ENCODE results near the gene NACAD.
"Not testable (repeated sequence)": the region's sequence is repeated elsewhere in the genome, so short reads cannot be mapped to it uniquely, and the experiment has no call there.

Gene NACAD

DNA sequence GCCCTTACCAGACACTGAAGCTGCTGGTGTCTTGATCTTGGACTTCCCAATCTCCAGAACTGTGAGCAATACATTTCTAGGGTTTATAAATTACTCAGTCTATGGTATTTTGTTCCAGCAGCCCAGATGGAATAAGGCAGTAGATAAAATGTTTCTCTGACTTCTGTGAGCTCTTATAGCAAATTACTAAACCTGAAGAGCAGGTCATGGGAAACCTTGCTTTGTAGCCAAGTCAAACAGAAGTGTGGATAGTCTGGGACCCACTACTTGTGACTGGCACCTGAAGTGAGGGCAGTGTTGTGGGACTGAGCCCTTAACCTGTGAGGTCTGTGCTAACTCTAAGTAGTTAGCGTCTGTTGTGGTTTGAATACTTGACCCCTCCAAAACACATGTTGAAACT lies 27.3 kb upstream of the NACAD start:
- Histone ChIP-seq H3K4me2 (ENCODE audit: low read length) (no peak overlapping the region), H3K4me3 (ENCODE audit: low read length) (no peak overlapping the region), H3K9me3 (ENCODE audit: control insufficient read depth, insufficient read depth, low read length) (no peaks in the 10 kb centered on the region), H3F3A (ENCODE audit: control insufficient read depth, insufficient read depth) (peaks cover 10% of the 10 kb centered on the region; the same call in 1 of the 2 replicates), H3K36me3 (ENCODE audit: control insufficient read depth, low read length) (peaks cover 4% of the 10 kb centered on the region), H3K4me1 (ENCODE audit: control insufficient read depth, low read length) (peaks cover 32% of the 10 kb centered on the region), H3K27me3 (ENCODE audit: control insufficient read depth, low read length) (no peaks in the 10 kb centered on the region), H3K79me2 (ENCODE audit: control insufficient read depth, low read length) (peaks cover 10% of the 10 kb centered on the region), H3K27ac (ENCODE audit: low read depth, low read length) (no peak overlapping the region), H3K9me2 (replicated peaks; ENCODE audit: control insufficient read depth, low read length) (no peaks in the 10 kb centered on the region), H4K20me1 (ENCODE audit: control insufficient read depth, insufficient read depth, low read depth, low read length) (no peaks in the 10 kb centered on the region)
- TF ChIP-seq, protein P1, sequence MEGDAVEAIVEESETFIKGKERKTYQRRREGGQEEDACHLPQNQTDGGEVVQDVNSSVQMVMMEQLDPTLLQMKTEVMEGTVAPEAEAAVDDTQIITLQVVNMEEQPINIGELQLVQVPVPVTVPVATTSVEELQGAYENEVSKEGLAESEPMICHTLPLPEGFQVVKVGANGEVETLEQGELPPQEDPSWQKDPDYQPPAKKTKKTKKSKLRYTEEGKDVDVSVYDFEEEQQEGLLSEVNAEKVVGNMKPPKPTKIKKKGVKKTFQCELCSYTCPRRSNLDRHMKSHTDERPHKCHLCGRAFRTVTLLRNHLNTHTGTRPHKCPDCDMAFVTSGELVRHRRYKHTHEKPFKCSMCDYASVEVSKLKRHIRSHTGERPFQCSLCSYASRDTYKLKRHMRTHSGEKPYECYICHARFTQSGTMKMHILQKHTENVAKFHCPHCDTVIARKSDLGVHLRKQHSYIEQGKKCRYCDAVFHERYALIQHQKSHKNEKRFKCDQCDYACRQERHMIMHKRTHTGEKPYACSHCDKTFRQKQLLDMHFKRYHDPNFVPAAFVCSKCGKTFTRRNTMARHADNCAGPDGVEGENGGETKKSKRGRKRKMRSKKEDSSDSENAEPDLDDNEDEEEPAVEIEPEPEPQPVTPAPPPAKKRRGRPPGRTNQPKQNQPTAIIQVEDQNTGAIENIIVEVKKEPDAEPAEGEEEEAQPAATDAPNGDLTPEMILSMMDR (IDR thresholded peaks at IDR 0.05; ENCODE audit: low read depth, low read length, poor library complexity, severe bottlenecking), result no peak
- TF ChIP-seq EZH2phosphoT487 (IDR thresholded peaks at IDR 0.05; ENCODE audit: borderline replicate concordance, low read length), result no peak

DNA sequence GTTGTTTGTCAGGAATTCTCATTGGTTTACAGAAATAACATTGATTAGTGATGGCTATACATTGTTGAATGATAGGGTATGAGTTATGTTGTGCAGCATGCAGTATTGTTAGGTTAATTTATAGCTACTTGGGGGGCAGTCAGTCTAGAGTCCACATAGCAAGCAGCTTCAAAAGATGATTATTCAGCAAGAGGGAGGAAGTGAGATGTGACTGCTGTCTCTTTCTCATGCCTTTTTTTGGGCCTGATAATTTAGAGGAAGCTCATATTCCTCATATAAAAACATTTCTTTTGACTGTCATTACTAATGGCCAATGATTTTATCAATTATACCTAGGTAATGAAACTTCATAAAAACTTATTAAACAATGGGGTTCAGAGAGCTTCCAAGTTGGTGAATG lies 26.2 kb upstream of the NACAD start:
- H3K4me3 ChIP-seq (ENCODE audit: low read length), result no peak overlapping the region
- TF ChIP-seq, protein P1 (IDR thresholded peaks at IDR 0.05; ENCODE audit: low read depth, low read length, poor library complexity, severe bottlenecking), result no peak
- no peak for TF ChIP-seq EZH2phosphoT487 (IDR thresholded peaks at IDR 0.05; ENCODE audit: borderline replicate concordance, low read length)
- H3K36me3 ChIP-seq (ENCODE audit: control insufficient read depth, low read length), result peaks cover 13% of the 10 kb centered on the region
- no peaks in the 10 kb centered on the region for H3K9me3 ChIP-seq (ENCODE audit: control insufficient read depth, insufficient read depth, low read length)
- peaks cover 10% of the 10 kb centered on the region; the same call in 1 of the 2 replicates for H3F3A ChIP-seq (ENCODE audit: control insufficient read depth, insufficient read depth)
- peaks cover 39% of the 10 kb centered on the region for H3K4me1 ChIP-seq (ENCODE audit: control insufficient read depth, low read length)
- H3K4me2 ChIP-seq (ENCODE audit: low read length), result peak overlapping the region; percentile 22; the same call in 1 of the 2 replicates
- peaks cover 4% of the 10 kb centered on the region; the same call in 1 of the 2 replicates for H4K20me1 ChIP-seq (ENCODE audit: control insufficient read depth, insufficient read depth, low read depth, low read length)
- H3K27me3 ChIP-seq (ENCODE audit: control insufficient read depth, low read length), result no peaks in the 10 kb centered on the region
- H3K27ac ChIP-seq (ENCODE audit: low read depth, low read length), result no peak overlapping the region
- no peaks in the 10 kb centered on the region for H3K9me2 ChIP-seq (replicated peaks; ENCODE audit: control insufficient read depth, low read length)
- H3K79me2 ChIP-seq (ENCODE audit: control insufficient read depth, low read length), result peaks cover 21% of the 10 kb centered on the region

DNA sequence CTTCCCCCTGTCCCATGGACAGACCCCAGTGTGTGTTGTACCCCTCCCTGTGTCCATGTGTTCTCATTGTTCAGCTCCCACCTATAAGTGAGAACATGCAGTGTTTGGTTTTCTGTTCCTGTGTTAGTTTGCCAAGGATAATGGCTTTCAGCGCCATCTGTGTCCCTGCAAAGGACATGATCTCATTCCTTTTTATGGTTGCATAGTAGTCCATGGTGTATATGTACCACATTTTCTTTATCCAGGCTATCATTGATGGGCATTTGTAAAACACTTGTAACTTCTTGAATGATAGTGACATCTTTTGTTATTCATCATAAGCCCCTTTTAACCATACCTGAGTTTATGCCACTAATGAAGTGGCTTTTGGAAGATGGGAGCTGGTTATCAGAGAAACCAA lies 25.5 kb upstream of the NACAD start:
- not testable (repeated sequence) for H3K4me2 ChIP-seq (ENCODE audit: low read length); H3F3A ChIP-seq (ENCODE audit: control insufficient read depth, insufficient read depth); H3K9me3 ChIP-seq (ENCODE audit: control insufficient read depth, insufficient read depth, low read length); H3K9me2 ChIP-seq (replicated peaks; ENCODE audit: control insufficient read depth, low read length); H4K20me1 ChIP-seq (ENCODE audit: control insufficient read depth, insufficient read depth, low read depth, low read length); H3K27me3 ChIP-seq (ENCODE audit: control insufficient read depth, low read length); H3K4me3 ChIP-seq (ENCODE audit: low read length); H3K27ac ChIP-seq (ENCODE audit: low read depth, low read length)
- Histone ChIP-seq H3K79me2 (ENCODE audit: control insufficient read depth, low read length) (peaks cover 28% of the 10 kb centered on the region), H3K36me3 (ENCODE audit: control insufficient read depth, low read length) (peaks cover 20% of the 10 kb centered on the region), H3K4me1 (ENCODE audit: control insufficient read depth, low read length) (peaks cover 44% of the 10 kb centered on the region)

DNA sequence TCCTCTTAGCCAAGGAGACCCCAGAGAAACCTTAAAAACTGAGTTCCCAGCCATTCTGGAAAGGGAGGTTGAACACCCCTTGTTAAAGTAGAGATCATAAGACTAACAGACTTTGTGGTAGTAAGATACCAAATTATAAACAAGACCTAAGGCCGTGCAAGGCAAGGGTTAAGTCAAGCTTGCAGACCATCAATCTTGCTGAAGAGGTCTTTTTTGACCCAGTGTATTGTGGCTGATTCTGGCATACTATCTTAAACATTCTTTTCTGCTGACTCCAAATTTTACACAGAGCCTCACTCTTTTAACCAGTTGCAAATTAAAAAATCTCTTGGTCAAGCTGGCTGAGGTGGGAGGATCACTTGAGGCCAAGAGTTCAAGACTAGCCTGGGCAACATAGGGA lies 23.9 kb upstream of the NACAD start:
- Histone ChIP-seq H3K4me1 (ENCODE audit: control insufficient read depth, low read length) (peaks cover 48% of the 10 kb centered on the region), H3K4me2 (ENCODE audit: low read length) (peak overlapping the region; percentile 71), H3K9me2 (replicated peaks; ENCODE audit: control insufficient read depth, low read length) (no peaks in the 10 kb centered on the region), H3K36me3 (ENCODE audit: control insufficient read depth, low read length) (peaks cover 36% of the 10 kb centered on the region), H3K9me3 (ENCODE audit: control insufficient read depth, insufficient read depth, low read length) (no peaks in the 10 kb centered on the region), H4K20me1 (ENCODE audit: control insufficient read depth, insufficient read depth, low read depth, low read length) (peaks cover 22% of the 10 kb centered on the region), H3K79me2 (ENCODE audit: control insufficient read depth, low read length) (peaks cover 44% of the 10 kb centered on the region), H3K27me3 (ENCODE audit: control insufficient read depth, low read length) (no peaks in the 10 kb centered on the region), H3K4me3 (ENCODE audit: low read length) (peak overlapping the region; percentile 83), H3K27ac (ENCODE audit: low read depth, low read length) (no peak overlapping the region), H3F3A (ENCODE audit: control insufficient read depth, insufficient read depth) (peaks cover 12% of the 10 kb centered on the region; the same call in 1 of the 2 replicates)
- no peak for TF ChIP-seq EZH2phosphoT487 (IDR thresholded peaks at IDR 0.05; ENCODE audit: borderline replicate concordance, low read length)

Data from DOHH2 (cell line).